ENCODE data around the gene ATP2B2.

DNA sequence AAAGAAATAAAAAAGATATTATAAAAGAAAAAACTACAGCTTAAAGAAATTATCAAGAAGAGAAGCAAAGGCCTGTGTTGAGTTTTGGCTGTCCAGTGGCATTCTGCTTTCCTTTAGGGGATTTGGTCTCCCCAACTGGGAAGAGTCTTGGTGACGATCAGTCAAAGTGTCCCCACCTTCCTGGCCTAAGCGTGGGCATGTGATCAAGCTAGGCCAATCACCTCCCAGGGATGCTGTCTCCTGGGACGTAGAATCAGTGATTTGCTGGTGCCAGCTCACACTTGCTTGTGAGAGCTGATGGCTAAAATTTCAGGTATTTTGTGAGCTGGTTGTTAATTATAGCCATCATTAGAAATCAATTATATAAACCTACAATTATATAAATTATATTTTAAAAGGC is 69.5 kb downstream of the ATP2B2 start:
- TF ChIP-seq, protein P1, sequence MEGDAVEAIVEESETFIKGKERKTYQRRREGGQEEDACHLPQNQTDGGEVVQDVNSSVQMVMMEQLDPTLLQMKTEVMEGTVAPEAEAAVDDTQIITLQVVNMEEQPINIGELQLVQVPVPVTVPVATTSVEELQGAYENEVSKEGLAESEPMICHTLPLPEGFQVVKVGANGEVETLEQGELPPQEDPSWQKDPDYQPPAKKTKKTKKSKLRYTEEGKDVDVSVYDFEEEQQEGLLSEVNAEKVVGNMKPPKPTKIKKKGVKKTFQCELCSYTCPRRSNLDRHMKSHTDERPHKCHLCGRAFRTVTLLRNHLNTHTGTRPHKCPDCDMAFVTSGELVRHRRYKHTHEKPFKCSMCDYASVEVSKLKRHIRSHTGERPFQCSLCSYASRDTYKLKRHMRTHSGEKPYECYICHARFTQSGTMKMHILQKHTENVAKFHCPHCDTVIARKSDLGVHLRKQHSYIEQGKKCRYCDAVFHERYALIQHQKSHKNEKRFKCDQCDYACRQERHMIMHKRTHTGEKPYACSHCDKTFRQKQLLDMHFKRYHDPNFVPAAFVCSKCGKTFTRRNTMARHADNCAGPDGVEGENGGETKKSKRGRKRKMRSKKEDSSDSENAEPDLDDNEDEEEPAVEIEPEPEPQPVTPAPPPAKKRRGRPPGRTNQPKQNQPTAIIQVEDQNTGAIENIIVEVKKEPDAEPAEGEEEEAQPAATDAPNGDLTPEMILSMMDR (IDR thresholded peaks at IDR 0.05 in 4 of 5, conservative IDR thresholded peaks at IDR 0.05 in 1 of 5): no peak
- no peak for TF ChIP-seq POLR2A (IDR thresholded peaks at IDR 0.05)
